Trophoblast cell (in vitro differentiated cells and primary cell): ENCODE measurements around the gene DCUN1D5.

Source experiments
- DNase-seq, 2 donors: peaks; one replicate each; pipeline ENCODE4 v3.0.0-alpha.2; 2016
- H2AFZ ChIP-seq: 2 replicates; pipeline ENCODE4 v1.6.1; 2013; ENCODE audit warnings: low read length, moderate library complexity, mild to moderate bottlenecking; ENCODE audit not compliant: insufficient read depth, poor library complexity
- H2AK5ac ChIP-seq: 2 replicates; pipeline ENCODE4 v1.6.1; 2013; ENCODE audit warnings: mild to moderate bottlenecking, low read length
- H2BK120ac ChIP-seq: 2 replicates; pipeline ENCODE4 v1.6.1; 2013; ENCODE audit warnings: low read length, mild to moderate bottlenecking, moderate library complexity; ENCODE audit not compliant: insufficient read depth, poor library complexity
- H2BK12ac ChIP-seq: 2 replicates; pipeline ENCODE4 v1.6.1; 2013; ENCODE audit warnings: mild to moderate bottlenecking, low read length, moderate library complexity
- H2BK5ac ChIP-seq: 2 replicates; pipeline ENCODE4 v1.6.1; 2013; ENCODE audit warnings: low read length, low read depth, moderate library complexity, mild to moderate bottlenecking; ENCODE audit not compliant: poor library complexity
- H3K14ac ChIP-seq: 2 replicates; pipeline ENCODE4 v1.6.1; 2013; ENCODE audit warnings: mild to moderate bottlenecking, low read length
- H3K18ac ChIP-seq: 2 replicates; pipeline ENCODE4 v1.6.1; 2013; ENCODE audit warnings: mild to moderate bottlenecking, low read length
- H3K23ac ChIP-seq: 2 replicates; pipeline ENCODE4 v1.6.1; 2013; ENCODE audit warnings: low read length
- H3K27ac ChIP-seq: 2 replicates; pipeline ENCODE4 v1.5.1; 2013; ENCODE audit warnings: low read depth, mild to moderate bottlenecking, inconsistent platforms, low read length, moderate library complexity
- H3K27me3 ChIP-seq: 2 replicates; pipeline ENCODE4 v1.6.1; 2013; ENCODE audit warnings: inconsistent platforms, mild to moderate bottlenecking, low read length, moderate library complexity; ENCODE audit not compliant: insufficient read depth
- H3K36me3 ChIP-seq, 2 experiments: 1 replicate in 1 of 2; 2 replicates in 1 of 2; pipeline ENCODE4 v1.6.1; 2013; ENCODE audit warnings: low read length in 2 of 2, mild to moderate bottlenecking in 2 of 2, moderate library complexity in 1 of 2; ENCODE audit not compliant: insufficient read depth in 2 of 2, control insufficient read depth in 1 of 2
- H3K4ac ChIP-seq: 2 replicates; pipeline ENCODE4 v1.6.1; 2013; ENCODE audit warnings: low read depth, mild to moderate bottlenecking, low read length, moderate library complexity
- H3K4me1 ChIP-seq, 2 experiments: 1 replicate in 1 of 2; 2 replicates in 1 of 2; pipeline ENCODE4 v1.6.1; 2013; ENCODE audit warnings: low read length in 2 of 2, mild to moderate bottlenecking in 2 of 2, moderate library complexity in 1 of 2; ENCODE audit not compliant: insufficient read depth in 2 of 2, control insufficient read depth in 1 of 2
- H3K4me2 ChIP-seq: 2 replicates; pipeline ENCODE4 v1.6.1; 2013; ENCODE audit warnings: inconsistent platforms, mild to moderate bottlenecking, low read length, moderate library complexity
- H3K4me3 ChIP-seq: 2 replicates; pipeline ENCODE4 v1.5.1; 2013; ENCODE audit warnings: mild to moderate bottlenecking, low read depth, low read length, inconsistent platforms
- H3K79me1 ChIP-seq: one replicate; pipeline ENCODE4 v1.6.1; 2013; ENCODE audit warnings: low read length
- H3K79me2 ChIP-seq: 2 replicates; pipeline ENCODE4 v1.6.1; 2013; ENCODE audit warnings: low read length, mild to moderate bottlenecking; ENCODE audit not compliant: control insufficient read depth, insufficient read depth, poor library complexity
- H3K9ac ChIP-seq: 2 replicates; pipeline ENCODE4 v1.6.1; 2013; ENCODE audit warnings: mild to moderate bottlenecking, low read length
- H3K9me3 ChIP-seq: 2 replicates; pipeline ENCODE4 v1.6.1; 2013; ENCODE audit warnings: low read depth, mild to moderate bottlenecking, control low read depth, inconsistent platforms, low read length; ENCODE audit not compliant: insufficient read depth
- H4K12ac ChIP-seq: 2 replicates; pipeline ENCODE4 v1.6.1; 2013; ENCODE audit warnings: low read depth, mild to moderate bottlenecking, low read length, moderate library complexity
- H4K8ac ChIP-seq: 2 replicates; pipeline ENCODE4 v1.6.1; 2013; ENCODE audit warnings: low read depth, mild to moderate bottlenecking, low read length, moderate library complexity
- H4K91ac ChIP-seq: one replicate; pipeline ENCODE4 v1.6.1; 2013; ENCODE audit warnings: low read depth, mild to moderate bottlenecking, low read length, moderate library complexity
- WGBS: extraction: QIAGEN DNeasy Blood & Tissue Kit; methylation state at CpG from one replicate; pipeline ENCODE4 v1.1.7; 2013; ENCODE audit warnings: missing lambda C conversion rate; ENCODE audit not compliant: insufficient read length, insufficient coverage; ENCODE audit errors: extremely low coverage; 5-methylcytosine and 5-hydroxymethylcytosine counted together

The DCUN1D5 gene

DNA sequence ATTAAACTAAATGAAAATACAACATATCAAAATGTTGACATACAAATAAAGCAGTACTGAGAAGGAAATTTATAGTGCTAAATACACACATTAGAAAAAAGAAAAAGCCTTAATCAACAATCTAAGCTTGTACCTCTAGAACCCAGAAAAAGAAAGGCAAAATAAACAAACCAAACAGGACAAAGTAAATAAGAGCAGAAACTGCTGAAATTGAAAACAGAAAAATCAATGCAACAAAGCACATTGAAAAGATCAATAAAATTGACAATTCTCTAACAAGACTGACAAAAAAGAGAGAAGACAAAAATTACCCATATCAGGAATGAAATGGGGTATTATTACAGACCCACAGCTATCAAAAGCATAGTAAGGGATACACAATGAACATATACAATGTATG, 21.0 kb downstream of the DCUN1D5 start:
- Histone ChIP-seq H3K9ac (no peak overlapping the region), H4K12ac (no peak overlapping the region), H3K27ac (no peak overlapping the region), H3K4me2 (no peak overlapping the region), H3K23ac (no peak overlapping the region), H2BK12ac (no peak overlapping the region), H3K18ac (no peak overlapping the region), H2BK5ac (no peak overlapping the region), H3K79me1 (no peaks in the 10 kb centered on the region), H4K8ac (no peak overlapping the region), H3K36me3 (peaks cover 2 to 3% of the 10 kb centered on the region in 2 experiments), H3K4me1 (no peaks in the 10 kb centered on the region), H2BK120ac (no peak overlapping the region), H4K91ac (no peak overlapping the region), H2AFZ (no peak overlapping the region), H3K4ac (no peak overlapping the region), H3K27me3 (no peaks in the 10 kb centered on the region), H3K79me2 (peaks cover 2% of the 10 kb centered on the region), H3K14ac (no peak overlapping the region), H2AK5ac (no peak overlapping the region), H3K9me3 (no peaks in the 10 kb centered on the region), H3K4me3 (no peak overlapping the region)
- DNase-seq = no peak

DNA sequence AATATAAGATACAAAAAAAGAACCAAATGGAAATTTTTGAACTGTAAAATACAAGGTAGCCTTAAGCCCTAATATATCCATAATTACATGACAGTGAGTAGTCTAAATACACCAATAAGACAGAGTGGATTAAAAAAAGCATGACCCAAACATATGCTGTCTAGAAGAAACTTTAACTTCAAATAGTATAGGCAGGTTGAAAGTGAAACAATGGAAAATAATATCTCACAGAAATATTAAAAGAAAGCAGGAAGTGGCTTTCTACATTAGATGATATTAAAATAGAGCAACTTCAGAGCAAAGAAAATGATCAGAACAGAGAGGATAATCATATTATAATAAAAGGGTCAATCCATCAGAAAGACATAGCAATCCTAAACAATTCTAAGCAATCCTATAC, 21.8 kb downstream of the DCUN1D5 start:
- H3K14ac ChIP-seq = no peak overlapping the region
- no peak for DNase-seq
- no peak overlapping the region for H2BK5ac ChIP-seq
- no peak overlapping the region for H3K18ac ChIP-seq
- H3K4me2 ChIP-seq = no peak overlapping the region
- H2AK5ac ChIP-seq = no peak overlapping the region
- no peak overlapping the region for H2BK12ac ChIP-seq
- H3K4me1 ChIP-seq = no peaks in the 10 kb centered on the region
- no peak overlapping the region for H3K4me3 ChIP-seq
- peaks cover 2% of the 10 kb centered on the region for H3K79me2 ChIP-seq
- H3K36me3 ChIP-seq = peaks cover 3 to 4% of the 10 kb centered on the region in 2 experiments
- no peak overlapping the region for H3K4ac ChIP-seq
- no peak overlapping the region for H2AFZ ChIP-seq
- H3K9me3 ChIP-seq = no peaks in the 10 kb centered on the region
- no peak overlapping the region for H4K8ac ChIP-seq
- H3K79me1 ChIP-seq = no peaks in the 10 kb centered on the region
- H2BK120ac ChIP-seq = no peak overlapping the region
- no peaks in the 10 kb centered on the region for H3K27me3 ChIP-seq
- no peak overlapping the region for H4K12ac ChIP-seq
- no peak overlapping the region for H3K27ac ChIP-seq
- no peak overlapping the region for H4K91ac ChIP-seq
- no peak overlapping the region for H3K9ac ChIP-seq
- no peak overlapping the region for H3K23ac ChIP-seq

DNA sequence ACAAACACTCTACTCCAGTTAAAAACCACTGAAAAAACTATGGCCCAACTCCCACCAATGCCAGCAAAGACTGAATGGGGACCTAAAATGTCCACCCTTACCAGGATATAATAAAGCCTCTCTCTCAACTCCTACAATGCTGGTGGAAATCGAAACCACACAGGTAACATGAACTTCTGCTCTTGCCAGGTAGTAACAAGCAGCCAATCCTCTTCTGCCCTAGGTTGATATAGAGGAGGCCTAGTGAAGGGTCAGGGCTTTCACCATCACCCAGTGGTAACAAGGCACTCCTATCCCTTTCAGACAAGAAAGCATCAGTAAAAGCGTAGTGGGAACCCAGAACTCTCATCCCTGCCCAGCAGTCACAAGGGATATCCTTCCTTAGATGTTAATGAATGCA, 22.6 kb downstream of the DCUN1D5 start:
- no peak overlapping the region for H4K91ac ChIP-seq
- H3K9me3 ChIP-seq = no peaks in the 10 kb centered on the region
- H3K27me3 ChIP-seq = no peaks in the 10 kb centered on the region
- no peak overlapping the region for H2AFZ ChIP-seq
- H3K4me2 ChIP-seq = no peak overlapping the region
- peaks cover 2% of the 10 kb centered on the region for H3K79me2 ChIP-seq
- no peak overlapping the region for H2BK5ac ChIP-seq
- H3K23ac ChIP-seq = no peak overlapping the region
- no peaks in the 10 kb centered on the region for H3K4me1 ChIP-seq
- no peak for DNase-seq
- H3K18ac ChIP-seq = no peak overlapping the region
- no peak overlapping the region for H2AK5ac ChIP-seq
- no CpG with 5 or more reads among the region's 2 CpGs for WGBS
- H4K12ac ChIP-seq = no peak overlapping the region
- H4K8ac ChIP-seq = no peak overlapping the region
- H3K36me3 ChIP-seq = peaks cover 4% of the 10 kb centered on the region in 2 experiments
- H3K9ac ChIP-seq = no peak overlapping the region
- no peaks in the 10 kb centered on the region for H3K79me1 ChIP-seq
- no peak overlapping the region for H3K4me3 ChIP-seq
- peak overlapping the region; percentile 62 for H3K4ac ChIP-seq
- no peak overlapping the region for H2BK120ac ChIP-seq
- no peak overlapping the region for H2BK12ac ChIP-seq
- no peak overlapping the region for H3K27ac ChIP-seq
- H3K14ac ChIP-seq = no peak overlapping the region

DNA sequence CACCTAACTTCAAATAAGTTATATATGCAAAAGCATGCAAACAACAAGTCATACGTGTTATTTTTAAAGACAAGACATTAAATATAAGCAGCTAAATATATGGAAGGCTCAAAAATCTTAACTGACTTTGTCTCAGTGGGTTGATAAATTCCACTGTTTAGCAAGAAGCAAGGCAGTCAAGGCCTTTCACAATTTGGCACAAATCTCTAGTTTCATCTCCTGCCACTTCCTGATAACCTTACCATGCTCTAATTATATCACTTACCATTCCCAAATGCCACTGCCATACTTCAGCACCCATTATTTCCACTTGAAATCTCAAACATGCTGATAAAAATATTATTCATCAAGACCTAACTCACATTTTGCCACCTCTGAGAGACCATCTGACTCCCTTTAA, 24.8 kb downstream of the DCUN1D5 start:
- WGBS = no CpG with 5 or more reads among the region's 1 CpG
- H4K91ac ChIP-seq = no peak overlapping the region
- no peaks in the 10 kb centered on the region for H3K9me3 ChIP-seq
- no peak overlapping the region for H3K14ac ChIP-seq
- H3K9ac ChIP-seq = no peak overlapping the region
- H3K27me3 ChIP-seq = no peaks in the 10 kb centered on the region
- no peak overlapping the region for H3K4ac ChIP-seq
- H3K27ac ChIP-seq = no peak overlapping the region
- no peak overlapping the region for H4K8ac ChIP-seq
- no peak overlapping the region for H4K12ac ChIP-seq
- no peak overlapping the region for H2BK5ac ChIP-seq
- no peak overlapping the region for H2BK120ac ChIP-seq
- no peak overlapping the region for H2AFZ ChIP-seq
- no peak overlapping the region for H2AK5ac ChIP-seq
- no peak for DNase-seq
- peaks cover 2 to 4% of the 10 kb centered on the region in 2 experiments for H3K36me3 ChIP-seq
- H3K4me3 ChIP-seq = no peak overlapping the region
- no peak overlapping the region for H3K4me2 ChIP-seq
- no peaks in the 10 kb centered on the region for H3K79me1 ChIP-seq
- H3K79me2 ChIP-seq = peaks cover 2% of the 10 kb centered on the region
- no peaks in the 10 kb centered on the region for H3K4me1 ChIP-seq
- H3K23ac ChIP-seq = no peak overlapping the region
- H2BK12ac ChIP-seq = no peak overlapping the region
- H3K18ac ChIP-seq = no peak overlapping the region

DNA sequence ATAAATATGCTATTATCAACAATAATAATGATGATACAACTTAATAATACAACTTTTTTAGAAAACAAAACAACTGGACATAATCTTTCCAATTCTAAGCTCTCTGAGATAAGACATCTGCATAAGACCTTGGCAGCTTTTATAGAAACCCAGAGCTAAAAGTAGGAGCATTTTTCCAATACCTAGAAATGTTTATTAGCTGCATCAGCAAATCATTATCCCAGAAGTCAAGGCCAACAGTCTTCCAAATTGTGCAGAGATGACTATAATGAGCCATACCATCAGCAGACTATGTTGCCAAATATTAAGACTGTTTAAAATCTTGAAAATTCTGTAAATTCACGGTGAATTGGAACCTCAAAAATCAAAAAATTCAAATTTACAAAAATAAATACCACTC, 30.3 kb downstream of the DCUN1D5 start:
- Histone ChIP-seq H3K4me3 (no peak overlapping the region), H2BK12ac (no peak overlapping the region), H3K18ac (no peak overlapping the region), H2BK120ac (no peak overlapping the region), H3K9me3 (no peaks in the 10 kb centered on the region), H3K36me3 (peaks cover 2 to 4% of the 10 kb centered on the region in 2 experiments), H4K8ac (no peak overlapping the region), H3K14ac (no peak overlapping the region), H4K12ac (no peak overlapping the region), H3K27ac (no peak overlapping the region), H4K91ac (no peak overlapping the region), H3K9ac (no peak overlapping the region), H3K4me1 (no peaks in the 10 kb centered on the region), H3K4me2 (no peak overlapping the region), H2AFZ (no peak overlapping the region), H3K23ac (no peak overlapping the region), H3K4ac (no peak overlapping the region), H3K79me1 (no peaks in the 10 kb centered on the region), H2BK5ac (no peak overlapping the region), H2AK5ac (no peak overlapping the region), H3K27me3 (no peaks in the 10 kb centered on the region), H3K79me2 (no peaks in the 10 kb centered on the region)
- DNase-seq = no peak
- no CpG with 5 or more reads among the region's 1 CpG for WGBS
